GM21367 (cell line): ENCODE results near the gene GID8.
A peak's percentile ranks its signal among the peaks of the same experiment; 100 is the strongest.

Experiments used
- ATAC-seq: cut with Tn5 transposase; IDR thresholded peaks from one replicate; pipeline ENCODE4 v1.9.1; 2021; ENCODE audit not compliant: unreplicated experiment

Gene GID8

DNA sequence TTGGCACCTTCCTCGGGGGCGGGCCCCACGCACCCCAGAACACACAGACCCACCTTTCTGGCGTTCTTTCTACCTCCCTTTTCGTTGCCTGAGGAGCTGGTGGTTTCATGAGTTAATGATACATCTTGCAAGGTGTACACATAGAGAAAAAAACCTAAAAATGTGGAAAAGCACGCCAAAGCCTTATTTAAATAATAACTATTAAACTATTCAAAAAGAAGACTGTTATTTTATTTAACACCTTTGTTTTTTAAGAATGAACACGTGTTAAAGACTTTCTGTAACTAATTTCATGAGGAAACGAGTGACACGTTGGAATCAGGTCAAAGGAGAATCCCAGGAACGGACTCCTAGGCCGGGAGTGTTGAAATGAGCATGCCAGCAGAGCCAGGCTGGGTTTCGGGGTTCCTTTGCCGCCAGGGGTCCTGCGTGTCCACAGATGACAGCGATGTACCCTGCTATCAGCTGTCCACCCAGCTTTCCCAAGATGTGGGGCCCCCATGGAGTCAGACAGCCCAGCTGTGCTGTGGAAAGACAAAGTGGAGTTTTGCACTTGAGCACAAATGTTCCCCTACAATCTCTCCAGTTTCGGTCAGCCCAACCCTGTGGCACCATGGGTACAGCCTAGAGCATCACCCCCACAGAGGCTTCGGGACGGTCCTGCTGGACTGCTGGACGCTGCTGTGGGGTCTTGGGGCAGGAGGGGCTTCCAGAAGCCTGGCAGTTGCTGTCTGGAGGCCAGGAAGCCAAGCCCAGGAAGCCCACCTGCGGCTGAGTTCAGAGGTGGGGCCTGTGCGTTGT is 30.6 kb downstream of the GID8 start:
- ATAC-seq, result no peak

DNA sequence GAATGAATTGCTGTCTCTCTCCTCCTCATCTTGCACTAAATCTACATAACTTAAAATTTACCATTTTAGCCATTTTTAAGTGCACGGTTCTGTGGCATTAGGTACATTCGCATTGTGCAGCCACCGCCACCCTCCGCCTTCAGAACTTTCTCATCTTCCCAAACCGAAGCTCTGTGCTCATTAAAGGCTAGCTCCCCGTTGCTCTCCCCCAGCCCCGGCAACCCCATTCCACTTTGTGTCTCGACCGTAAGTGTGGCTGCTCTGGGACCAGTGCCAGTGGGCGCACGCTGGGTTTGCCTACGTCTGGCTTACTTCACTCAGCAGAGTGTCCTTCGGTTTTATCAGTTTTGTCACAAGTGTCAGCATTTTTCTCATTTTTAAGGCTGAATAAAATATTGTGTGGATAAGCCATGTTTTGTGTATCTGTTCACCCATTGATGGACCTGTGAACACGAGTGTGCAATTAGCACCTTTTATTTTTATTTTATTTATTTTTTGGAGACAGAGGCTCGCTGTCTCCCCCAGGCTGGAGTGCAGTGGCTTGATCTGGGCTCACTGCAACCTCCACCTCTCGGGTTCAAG is 31.3 kb downstream of the GID8 start:
- no peak for ATAC-seq

DNA sequence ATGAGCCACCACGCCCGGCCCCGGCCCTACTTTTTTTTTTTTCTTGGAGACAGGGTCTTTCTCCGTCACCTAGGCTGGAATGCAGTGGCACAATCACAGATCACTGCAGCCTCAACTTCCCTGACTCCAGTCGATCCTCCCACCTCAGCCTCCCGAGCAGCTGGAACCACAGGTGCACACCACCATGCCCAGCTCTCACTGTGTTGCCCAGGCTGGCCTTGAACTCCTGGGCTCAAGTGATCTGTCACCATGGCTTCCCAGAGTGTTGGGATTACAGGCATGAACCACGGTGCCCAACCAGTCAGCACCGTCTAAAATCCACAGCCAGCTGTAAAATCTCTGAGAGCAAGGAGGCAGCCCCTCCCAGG is 32.0 kb downstream of the GID8 start:
- no peak for ATAC-seq

DNA sequence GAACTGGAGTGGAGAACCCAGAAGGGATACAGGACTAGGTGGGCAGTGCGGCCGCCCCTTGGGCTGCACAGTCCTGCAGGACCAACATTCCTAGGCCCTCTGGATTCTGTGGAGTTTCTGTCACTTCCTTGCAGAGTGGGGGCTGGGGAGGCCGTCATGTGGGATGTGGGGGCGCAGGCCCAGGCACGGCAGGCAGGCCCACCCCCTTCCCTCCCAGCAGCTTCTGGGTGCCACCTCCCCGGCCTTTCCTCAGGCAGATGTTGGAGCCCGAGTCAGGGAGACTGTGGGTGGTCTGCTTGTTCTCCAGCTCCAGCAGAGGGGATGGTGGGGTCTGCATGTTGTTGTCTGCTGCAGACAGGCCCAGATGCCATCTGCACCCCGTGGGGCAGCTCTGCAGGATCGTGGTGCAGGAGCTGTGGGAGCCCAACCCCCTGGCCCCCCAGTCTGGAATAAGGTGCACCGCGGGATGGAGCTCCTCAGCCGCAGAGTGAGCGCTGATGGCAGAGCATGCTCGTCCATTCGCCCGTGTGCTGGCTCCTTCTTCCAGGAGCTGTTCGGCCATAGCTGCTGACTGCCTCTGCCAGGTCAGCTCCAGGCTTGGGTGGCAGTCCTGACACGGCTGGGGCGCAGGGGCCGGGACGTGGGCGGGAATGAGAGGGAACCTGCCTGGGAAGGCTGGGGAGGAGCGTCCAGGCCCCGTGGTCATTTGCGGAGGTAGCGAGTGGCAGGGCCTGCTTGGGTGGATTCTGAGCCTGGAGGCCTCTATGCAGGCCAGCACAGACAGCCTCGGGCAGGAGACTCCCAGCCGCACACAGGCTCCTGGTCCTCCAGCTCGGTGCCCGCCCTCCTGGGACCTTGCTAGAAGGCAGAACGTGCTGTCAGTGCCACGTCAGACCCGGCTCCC is 32.6 kb downstream of the GID8 start:
- no peak for ATAC-seq

DNA sequence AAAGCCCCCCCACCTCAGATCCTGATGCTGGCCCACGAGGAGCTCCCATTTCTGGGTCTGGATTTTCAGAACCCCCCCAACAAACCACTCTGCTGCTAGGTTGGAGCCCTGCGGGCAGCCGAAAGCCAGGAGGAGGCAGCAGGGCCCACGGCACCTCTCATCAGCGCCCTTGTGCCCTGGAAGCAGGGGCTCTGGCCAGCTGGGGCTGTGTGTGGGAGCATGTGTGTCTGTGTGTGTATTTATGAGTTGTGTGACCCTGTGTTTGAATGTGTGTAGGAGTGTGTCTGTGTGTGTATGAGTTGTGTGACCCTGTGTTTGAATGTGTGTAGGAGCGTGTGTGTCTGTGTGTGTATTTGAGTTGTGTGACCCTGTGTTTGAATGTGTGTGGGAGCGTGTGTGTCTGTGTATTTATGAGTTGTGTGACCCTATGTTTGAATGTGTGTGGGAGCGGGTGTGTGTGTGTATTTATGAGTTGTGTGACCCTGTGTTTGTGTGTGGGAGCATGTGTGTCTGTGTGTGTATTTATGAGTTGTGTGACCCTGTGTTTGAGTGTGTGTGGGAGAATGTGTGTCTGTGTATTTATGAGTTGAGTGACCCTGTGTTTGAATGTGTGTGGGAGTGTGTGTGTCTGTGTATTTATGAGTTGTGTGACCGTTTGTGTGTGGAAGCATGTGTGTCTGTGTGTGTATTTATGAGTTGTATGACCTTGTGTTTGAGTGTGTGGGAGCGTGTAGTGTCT is 33.4 kb downstream of the GID8 start:
- no peak for ATAC-seq

DNA sequence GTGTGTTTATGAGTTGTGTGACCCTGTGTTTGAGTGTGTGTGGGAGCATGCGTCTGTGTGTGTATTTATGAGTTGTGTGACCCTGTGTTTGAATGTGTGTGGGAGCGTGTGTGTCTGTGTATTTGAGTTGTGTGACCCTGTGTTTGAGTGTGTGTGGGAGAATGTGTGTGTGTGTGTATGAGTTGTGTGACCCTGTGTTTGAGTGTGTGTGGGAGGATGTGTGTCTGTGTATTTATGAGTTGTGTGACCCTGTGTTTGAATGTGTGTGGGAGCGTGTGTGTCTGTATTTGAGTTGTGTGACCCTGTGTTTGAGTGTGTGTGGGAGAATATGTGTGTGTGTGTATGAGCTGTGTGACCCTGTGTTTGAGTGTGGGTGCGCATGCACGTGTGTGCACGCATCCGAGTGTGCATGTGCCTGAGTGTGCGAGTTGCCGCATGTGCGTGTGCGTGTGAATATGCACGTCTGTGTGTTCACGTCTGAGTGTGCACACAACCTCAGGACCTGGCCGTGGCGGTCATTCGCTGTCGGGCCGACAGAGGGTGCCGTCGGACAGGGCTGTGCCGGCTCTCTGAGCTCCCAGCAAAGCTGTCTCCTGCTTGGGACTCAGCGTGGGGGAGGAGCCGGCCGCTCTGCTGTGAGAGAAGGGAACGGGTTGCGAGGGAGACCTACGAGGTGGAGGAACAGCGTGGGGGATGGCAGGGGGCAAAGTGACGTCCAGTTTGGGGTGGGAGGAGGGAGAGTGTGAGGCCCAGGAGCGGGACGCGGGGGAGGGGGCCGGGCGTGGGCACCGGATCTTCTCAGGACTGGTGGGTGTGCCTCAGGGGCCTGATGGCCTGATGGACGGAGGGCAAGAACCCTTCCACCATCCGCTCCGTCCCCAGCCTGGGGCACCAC is 34.2 kb downstream of the GID8 start:
- peak; percentile 57 for ATAC-seq

DNA sequence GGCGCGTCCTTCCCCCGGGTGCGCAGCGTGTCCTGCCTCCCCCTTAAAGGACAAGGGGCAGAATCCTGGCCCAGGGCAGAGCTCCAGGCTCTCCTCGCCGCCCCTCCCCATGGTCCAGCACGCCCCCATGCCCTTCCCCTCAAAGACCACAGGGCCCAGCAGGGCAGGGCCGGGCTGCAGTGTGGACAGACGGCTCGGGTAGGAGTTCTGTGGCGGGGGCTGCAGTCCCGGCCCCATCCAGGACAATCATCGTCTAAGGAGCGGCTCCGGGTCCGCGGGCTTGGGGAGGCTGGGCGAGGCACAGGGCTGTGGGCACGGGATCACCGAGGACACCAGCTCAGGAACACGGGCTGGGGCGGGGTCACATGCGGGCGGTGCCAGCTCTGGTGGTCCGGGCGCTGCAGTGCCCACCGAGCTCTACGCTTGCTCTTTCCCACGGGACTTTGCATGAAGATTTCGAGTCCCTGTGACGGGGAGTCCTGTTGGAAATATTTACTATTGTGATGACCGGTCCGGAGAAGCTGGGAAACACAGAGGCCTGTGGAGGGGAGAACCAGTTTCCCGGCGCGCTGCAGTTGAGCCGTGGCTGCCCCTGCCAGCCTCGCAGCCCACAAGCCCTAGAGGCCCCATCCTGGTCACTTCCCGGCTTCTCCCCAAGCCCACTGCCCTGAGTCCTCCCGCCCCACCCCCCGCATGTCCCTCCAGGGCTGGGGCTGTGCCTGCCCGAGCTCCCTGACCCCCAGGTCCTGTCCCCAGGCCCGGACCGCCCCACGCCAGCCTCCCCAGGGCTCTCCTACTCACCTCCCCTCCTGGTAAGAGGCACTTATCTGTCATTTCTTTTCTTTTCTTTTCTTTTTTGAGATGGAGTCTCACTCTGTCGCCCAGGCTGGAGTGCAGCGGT is 35.1 kb downstream of the GID8 start:
- no peak for ATAC-seq

DNA sequence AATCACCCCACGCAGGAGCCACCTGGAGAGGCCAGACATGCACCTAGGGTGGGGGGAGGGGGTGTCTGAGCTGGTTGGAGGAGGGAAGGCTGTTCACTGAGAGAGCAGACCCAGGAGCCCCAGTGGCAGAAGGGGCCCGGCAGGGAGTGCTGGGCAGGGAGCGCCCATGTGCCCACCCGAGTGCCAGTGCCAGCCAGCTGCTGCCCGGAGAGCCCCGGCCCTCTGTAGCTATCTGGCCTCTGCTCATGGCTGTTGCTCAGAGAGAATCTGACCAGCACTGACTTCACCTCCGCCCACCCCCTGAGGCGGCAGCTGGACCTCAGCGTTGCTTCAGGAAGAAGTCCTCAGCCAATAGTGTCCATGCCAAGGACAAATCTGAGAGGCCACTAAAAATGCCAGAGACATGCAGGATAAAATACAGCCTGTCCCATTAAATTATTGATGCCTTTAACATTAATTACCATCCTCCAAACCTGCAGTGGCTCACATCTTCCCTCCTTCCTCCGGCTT is 37.4 kb downstream of the GID8 start:
- no peak for ATAC-seq

DNA sequence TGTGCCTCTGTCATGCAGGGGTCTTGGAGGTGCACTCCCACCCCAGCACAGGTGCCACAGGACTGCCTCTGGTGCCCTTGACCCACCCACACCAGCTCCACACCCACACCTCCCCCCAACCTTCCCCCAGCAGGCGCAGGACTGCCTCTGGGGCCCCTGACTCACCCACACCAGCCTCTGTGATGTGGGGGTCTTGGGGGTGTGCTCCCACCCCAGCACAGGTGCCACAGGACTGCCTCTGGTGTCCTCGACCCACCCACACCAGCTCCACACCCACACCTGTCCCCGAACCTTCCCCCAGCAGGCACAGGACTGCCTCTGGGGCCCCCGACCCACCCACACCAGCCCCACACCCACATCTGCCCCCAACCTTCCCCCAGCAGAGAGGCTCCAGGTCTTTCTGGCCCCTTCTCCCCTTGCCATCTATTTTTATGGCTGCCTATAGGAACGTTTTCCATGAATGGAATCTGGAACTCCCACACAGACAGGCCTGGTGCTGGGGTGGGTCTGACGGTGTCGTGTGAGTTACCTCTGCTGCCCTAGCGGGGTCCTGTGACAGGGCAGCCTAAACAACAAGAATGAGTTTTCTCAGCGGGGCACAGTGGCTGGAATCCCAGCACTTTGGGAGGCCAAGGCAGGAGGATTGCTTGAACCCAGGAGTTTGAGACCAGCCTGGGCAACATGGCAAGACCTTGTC is 38.0 kb downstream of the GID8 start:
- ATAC-seq, result no peak

DNA sequence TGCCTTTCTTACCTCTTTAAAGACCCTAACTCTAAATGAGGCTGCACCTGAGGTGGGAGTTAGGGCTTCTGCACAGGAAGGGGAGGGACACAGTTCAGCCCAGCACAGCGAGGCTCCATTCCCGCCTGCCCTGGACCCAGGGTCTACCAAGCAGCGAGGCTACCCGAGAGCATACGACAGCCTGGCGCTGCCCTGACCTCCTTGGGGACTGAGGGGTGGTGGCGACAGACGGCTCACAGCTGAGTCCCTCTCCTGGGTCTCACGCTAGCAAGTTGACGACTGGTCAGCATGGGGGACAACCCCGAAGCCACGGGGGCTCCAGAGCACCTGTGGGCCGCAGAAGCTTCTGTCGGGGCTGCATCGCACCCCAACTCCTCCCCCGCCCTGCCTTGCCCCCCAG is 38.9 kb downstream of the GID8 start:
- no peak for ATAC-seq

DNA sequence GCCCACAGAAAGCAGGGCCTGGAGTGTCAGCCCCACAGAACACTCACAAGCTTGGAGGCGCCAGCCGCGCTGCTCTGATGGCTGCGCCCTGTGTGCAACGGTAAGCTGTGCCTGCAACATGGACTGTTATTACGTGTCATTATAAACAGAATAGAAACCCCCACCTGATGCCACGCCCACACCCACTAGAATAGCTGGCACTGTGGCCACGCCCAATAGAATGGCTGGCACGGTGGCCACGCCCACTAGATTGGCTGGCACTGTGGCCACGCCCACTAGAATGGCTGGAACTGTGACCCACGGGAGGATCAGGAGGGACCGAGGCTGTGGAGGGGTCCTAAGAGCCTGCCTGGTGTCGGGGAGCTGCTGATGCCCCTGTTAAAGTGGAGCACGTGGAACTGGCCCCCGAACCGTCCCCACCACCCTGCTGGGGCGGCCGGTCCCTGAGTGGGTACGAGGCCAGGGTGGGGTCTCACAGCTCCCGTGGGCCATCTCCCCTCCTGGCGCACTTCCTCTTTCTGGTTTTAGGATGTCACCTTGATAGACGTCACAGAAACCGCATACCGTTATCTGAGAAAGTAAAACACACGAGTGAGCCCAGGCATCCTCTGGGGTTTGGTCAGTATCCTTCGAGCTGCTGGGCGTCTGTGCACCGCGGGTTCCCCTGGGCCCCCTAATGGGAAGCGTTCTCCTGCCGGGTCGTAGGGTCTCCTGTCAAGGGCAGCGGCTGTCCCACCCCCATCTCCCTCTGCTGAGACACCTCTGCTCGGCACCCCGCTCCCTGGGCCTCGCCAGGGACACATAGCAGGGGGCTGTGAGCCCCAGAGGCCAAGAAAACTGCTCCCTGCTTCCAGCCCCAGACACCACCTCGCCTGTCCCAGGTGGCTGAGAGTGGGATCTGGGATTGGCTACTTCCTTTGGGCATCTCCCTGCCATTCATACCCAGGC is 39.9 kb downstream of the GID8 start:
- ATAC-seq, result peak; percentile 47

DNA sequence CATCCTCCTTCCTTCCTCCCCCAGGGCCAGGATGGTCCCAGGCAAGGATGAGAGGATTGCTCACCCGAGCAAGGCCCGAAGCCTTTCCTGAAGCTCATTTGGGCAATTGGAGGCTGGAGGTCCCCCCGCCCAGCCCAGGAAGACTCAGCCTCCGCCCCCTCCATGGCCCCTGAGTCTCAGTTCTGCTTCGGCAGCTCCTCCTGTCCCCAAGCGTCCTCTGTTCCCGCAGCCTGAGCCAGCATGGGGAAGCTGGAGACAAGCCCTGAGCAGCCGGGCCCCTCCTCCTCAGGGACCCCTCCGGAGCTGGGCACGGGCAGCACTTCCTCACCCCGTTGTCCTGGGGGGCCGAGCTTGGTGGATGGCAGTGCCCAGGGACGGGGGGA is 40.6 kb downstream of the GID8 start:
- ATAC-seq, result no peak

DNA sequence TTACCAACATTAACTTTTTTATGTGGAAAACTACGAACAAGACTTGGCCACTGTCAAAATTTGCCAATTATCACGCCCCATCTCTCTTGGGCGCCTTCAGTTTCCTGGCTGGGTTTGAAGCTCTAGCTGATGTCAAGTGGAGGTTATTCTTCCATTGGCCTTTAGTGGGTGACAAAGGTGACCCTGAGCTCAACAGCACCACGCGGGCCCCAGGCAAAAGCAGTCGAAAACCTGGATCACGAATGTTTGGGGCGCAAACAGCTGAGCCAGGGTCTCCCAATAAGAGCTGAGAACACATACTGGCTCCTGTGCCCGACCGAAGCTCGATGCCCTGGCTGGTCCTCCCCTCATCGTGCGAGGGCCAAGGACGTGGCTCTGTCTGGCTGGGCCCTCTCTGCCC is 41.4 kb downstream of the GID8 start:
- no peak for ATAC-seq

DNA sequence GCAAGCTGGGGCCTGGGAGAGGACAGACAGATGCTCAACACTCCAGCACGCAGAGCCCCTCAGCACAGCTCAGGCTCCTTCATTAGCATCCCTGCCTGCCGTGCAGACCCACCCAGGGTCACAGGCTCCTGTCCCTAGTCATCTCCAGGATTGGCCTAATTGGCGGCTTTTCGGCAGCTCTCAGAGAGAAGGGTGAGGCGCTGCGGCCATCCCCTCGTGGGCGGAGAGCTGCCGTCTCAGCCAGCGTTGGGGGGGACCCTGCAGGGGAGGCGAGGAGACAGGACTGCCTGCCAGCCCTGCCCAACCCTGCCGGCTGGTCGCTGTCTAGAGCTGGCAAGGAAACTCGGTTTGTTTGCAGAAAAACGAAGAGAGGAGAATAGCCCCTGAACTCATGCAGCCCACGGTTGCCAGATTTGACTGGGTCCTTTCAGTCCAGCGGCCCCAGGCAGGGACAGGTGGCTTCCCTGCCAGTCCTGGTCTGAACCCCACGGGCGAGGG is 42.0 kb downstream of the GID8 start:
- ATAC-seq, result no peak

DNA sequence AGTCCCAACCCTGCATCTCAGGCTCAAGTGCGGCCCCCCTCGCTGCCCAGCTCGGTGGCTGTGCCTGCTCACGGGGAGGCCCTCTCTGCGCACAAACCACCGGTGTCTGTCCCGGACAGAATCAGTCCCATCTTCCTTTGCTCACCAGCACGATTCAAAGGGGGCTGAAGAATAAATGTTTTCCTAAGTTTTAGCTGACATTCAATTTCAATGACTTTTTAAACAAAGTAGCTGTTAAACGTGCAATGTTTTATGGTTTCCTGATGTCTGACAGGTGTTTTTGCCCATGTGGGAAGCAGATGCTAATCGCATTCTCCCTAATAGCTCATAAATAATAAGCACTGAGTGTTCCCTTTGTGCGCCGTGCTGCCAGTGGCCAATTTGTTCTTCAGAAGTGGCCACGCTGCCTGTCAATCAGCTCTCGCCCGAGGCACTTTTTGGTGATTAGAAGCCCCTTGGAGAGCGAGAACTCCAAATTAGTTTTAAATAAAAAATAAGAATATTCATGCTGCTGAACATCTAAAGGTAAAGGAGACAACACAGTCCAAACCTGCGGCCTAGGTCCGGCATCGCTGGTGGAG is 42.5 kb downstream of the GID8 start:
- no peak for ATAC-seq

DNA sequence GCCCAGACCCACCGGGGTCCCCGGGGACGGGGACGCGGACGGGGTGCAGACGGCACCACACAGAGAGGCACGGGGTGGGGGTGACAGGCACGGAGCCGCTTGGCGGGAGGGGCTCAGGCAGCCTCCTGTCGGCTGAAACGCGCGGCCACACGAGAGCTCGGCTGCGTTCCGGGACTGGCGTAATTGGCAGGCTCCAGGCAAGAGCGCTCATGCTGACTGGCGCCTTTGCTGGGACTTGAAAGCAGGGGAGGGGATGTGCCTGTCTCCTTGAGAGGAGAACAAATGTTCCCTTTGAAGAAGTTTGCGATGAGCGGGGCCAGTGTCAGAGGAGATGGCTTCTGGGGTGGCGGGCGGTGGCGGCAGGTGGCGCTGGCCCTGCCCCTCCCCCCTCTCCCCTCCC is 43.0 kb downstream of the GID8 start:
- ATAC-seq, result no peak
